GM23338 (cell line): ENCODE data around the gene SHISA8. TPM values are rescaled to one million over a fixed set of nuclear protein-coding genes. Genes with fewer than 3 reads are reported as not detected.
A peak's percentile ranks its signal among the peaks of the same experiment; 100 is the strongest.

Experiments used
- ATAC-seq: fragments of 200-7000 bp; cut with Tn5 transposase; 3 replicates; pipeline ENCODE4 v1.9.1; 2020
- DNase-seq: peaks from one replicate; pipeline ENCODE4 v3.0.0-alpha.2; 2015; ENCODE audit warnings: low spot score
- H2AFZ ChIP-seq: fragments of 200-600 bp; sonication (generic); 2 replicates; pipeline ENCODE4 v1.8.0; 2016; ENCODE audit warnings: antibody characterized with exemption, mild to moderate bottlenecking, moderate library complexity
- H3F3A ChIP-seq: fragments of 200-600 bp; sonication (generic); replicated peaks from 2 replicates; pipeline ENCODE4 v1.8.0; 2017; ENCODE audit warnings: antibody characterized with exemption, mixed run types, low read depth
- H3K27ac ChIP-seq: fragments of 200-600 bp; sonication (generic); 2 replicates; pipeline ENCODE4 v1.6.1; 2016; ENCODE audit warnings: low read depth
- H3K27me3 ChIP-seq: fragments of 200-600 bp; sonication (generic); 2 replicates; pipeline ENCODE4 v1.8.0; 2016; ENCODE audit warnings: mild to moderate bottlenecking, mixed run types, moderate library complexity; ENCODE audit not compliant: insufficient read depth
- H3K36me3 ChIP-seq: fragments of 200-600 bp; sonication (generic); 2 replicates; pipeline ENCODE4 v1.8.0; 2016; ENCODE audit warnings: mild to moderate bottlenecking; ENCODE audit not compliant: insufficient read depth
- H3K4me1 ChIP-seq: fragments of 200-600 bp; sonication (generic); 2 replicates; pipeline ENCODE4 v1.8.0; 2016; ENCODE audit warnings: mild to moderate bottlenecking, moderate library complexity; ENCODE audit not compliant: insufficient read depth
- H3K4me2 ChIP-seq: fragments of 200-600 bp; sonication (generic); 2 replicates; pipeline ENCODE4 v1.7.1; 2017; ENCODE audit warnings: mixed run types
- H3K4me3 ChIP-seq: fragments of 200-600 bp; sonication (generic); 2 replicates; pipeline ENCODE4 v1.6.1; 2016; ENCODE audit warnings: mixed run types
- H3K79me2 ChIP-seq: fragments of 200-600 bp; sonication (generic); replicated peaks from 2 replicates; pipeline ENCODE4 v1.8.0; 2017; ENCODE audit warnings: mild to moderate bottlenecking; ENCODE audit not compliant: insufficient read depth
- H3K9me2 ChIP-seq: fragments of 200-600 bp; sonication (generic); 2 replicates; pipeline ENCODE4 v1.8.0; 2017; ENCODE audit not compliant: insufficient read depth
- H4K20me1 ChIP-seq: fragments of 200-600 bp; sonication (generic); replicated peaks from 2 replicates; pipeline ENCODE4 v1.8.0; 2017; ENCODE audit warnings: mild to moderate bottlenecking; ENCODE audit not compliant: insufficient read depth
- H3K27ac Mint-ChIP-seq: 2 replicates; pipeline ENCODE4 v1.8.0; 2020; ENCODE audit warnings: inconsistent platforms, mild to moderate bottlenecking, moderate library complexity, mixed read lengths
- H3K27me3 Mint-ChIP-seq: 3 replicates; pipeline ENCODE4 v1.8.0; 2022; ENCODE audit warnings: low read depth, mild to moderate bottlenecking, moderate library complexity, mixed read lengths, inconsistent platforms; ENCODE audit not compliant: insufficient read depth, poor library complexity
- H3K36me3 Mint-ChIP-seq: 3 replicates; pipeline ENCODE4 v1.8.0; 2021; ENCODE audit warnings: low read depth, mild to moderate bottlenecking, inconsistent platforms, moderate library complexity, mixed read lengths
- H3K4me1 Mint-ChIP-seq: 3 replicates; pipeline ENCODE4 v1.8.0; 2020; ENCODE audit warnings: mild to moderate bottlenecking, inconsistent platforms, mixed read lengths
- H3K4me3 Mint-ChIP-seq: 3 replicates; pipeline ENCODE4 v1.8.0; 2021; ENCODE audit warnings: moderate library complexity, mild to moderate bottlenecking, inconsistent platforms, mixed read lengths
- H3K9me3 Mint-ChIP-seq: 3 replicates; pipeline ENCODE4 v1.8.0; 2020; ENCODE audit warnings: moderate library complexity, mild to moderate bottlenecking, inconsistent platforms, mixed read lengths
- CREB1 ChIP-seq: fragments of 250-450 bp; sonication (Bioruptor Pico); IDR thresholded peaks from 2 replicates; pipeline ENCODE4 v1.5.0; 2020; ENCODE audit warnings: low read depth, mild to moderate bottlenecking, moderate library complexity
- EZH2phosphoT487 ChIP-seq: fragments of 200-600 bp; sonication (generic); IDR thresholded peaks from one replicate; pipeline ENCODE4 v1.8.1; 2018; ENCODE audit warnings: antibody characterized with exemption; ENCODE audit not compliant: unreplicated experiment
- JUNB ChIP-seq: IDR thresholded peaks from one replicate; pipeline ENCODE4 v1.6.1; 2016; ENCODE audit warnings: antibody characterized with exemption; ENCODE audit not compliant: unreplicated experiment
- REST ChIP-seq: IDR thresholded peaks from one replicate; pipeline ENCODE4 v1.6.1; 2018; ENCODE audit warnings: antibody characterized with exemption; ENCODE audit not compliant: unreplicated experiment
- STAT1 ChIP-seq: IDR thresholded peaks from one replicate; pipeline ENCODE4 v1.6.1; 2016; ENCODE audit warnings: antibody characterized with exemption; ENCODE audit not compliant: unreplicated experiment
- ZNF114 ChIP-seq: fragments of 250-450 bp; sonication (Bioruptor Pico); IDR thresholded peaks from 2 replicates; pipeline ENCODE4 v1.5.0; 2020; ENCODE audit warnings: mild to moderate bottlenecking, moderate library complexity
- ZNF331 ChIP-seq: fragments of 250-450 bp; sonication (Bioruptor Pico); IDR thresholded peaks from 2 replicates; pipeline ENCODE4 v1.5.0; 2020; ENCODE audit warnings: low read depth, mild to moderate bottlenecking, moderate library complexity
- ZNF462 ChIP-seq: fragments of 250-450 bp; sonication (Bioruptor Pico); IDR thresholded peaks from 2 replicates; pipeline ENCODE4 v1.5.0; 2020; ENCODE audit warnings: mild to moderate bottlenecking, moderate library complexity
- polyA plus RNA-seq: library from polyadenylated mRNA; unstranded; fragments of >200 nt; fragmentation: Nextera tagmentation; extraction: Ambion mirVana; gene quantifications from 2 replicates; pipeline ENCODE4 v1.2.1, GENCODE V29; 2016
- total RNA-seq: library from RNA; depleted of rRNA; stranded (reverse); fragments of >200 nt; shearing (Covaris generic); gene quantifications from 2 replicates; pipeline ENCODE4 v1.2.3, GENCODE V29; 2014
- TF ChIP-seq, protein P1 (sequence below), 2 experiments: fragments of 200-600 bp in 1 of 2; sonication (generic) in 1 of 2; conservative IDR thresholded peaks; 2 replicates each; pipeline versions ENCODE4 v1.5.1 to v1.6.1; 2016 to 2017; ENCODE audit warnings: antibody characterized with exemption in 2 of 2, low read depth in 2 of 2, mild to moderate bottlenecking in 2 of 2, moderate library complexity in 1 of 2
- TF ChIP-seq, protein P2 (sequence below): IDR thresholded peaks from 2 replicates; pipeline ENCODE4 v1.6.1; 2016; ENCODE audit warnings: antibody characterized with exemption

The SHISA8 gene
- total and polyA plus RNA-seq, 2 experiments from 2014 or later: 5.1 TPM; not detected in 1

- peak; percentile 6 for ATAC-seq
- TF ChIP-seq, protein P1, sequence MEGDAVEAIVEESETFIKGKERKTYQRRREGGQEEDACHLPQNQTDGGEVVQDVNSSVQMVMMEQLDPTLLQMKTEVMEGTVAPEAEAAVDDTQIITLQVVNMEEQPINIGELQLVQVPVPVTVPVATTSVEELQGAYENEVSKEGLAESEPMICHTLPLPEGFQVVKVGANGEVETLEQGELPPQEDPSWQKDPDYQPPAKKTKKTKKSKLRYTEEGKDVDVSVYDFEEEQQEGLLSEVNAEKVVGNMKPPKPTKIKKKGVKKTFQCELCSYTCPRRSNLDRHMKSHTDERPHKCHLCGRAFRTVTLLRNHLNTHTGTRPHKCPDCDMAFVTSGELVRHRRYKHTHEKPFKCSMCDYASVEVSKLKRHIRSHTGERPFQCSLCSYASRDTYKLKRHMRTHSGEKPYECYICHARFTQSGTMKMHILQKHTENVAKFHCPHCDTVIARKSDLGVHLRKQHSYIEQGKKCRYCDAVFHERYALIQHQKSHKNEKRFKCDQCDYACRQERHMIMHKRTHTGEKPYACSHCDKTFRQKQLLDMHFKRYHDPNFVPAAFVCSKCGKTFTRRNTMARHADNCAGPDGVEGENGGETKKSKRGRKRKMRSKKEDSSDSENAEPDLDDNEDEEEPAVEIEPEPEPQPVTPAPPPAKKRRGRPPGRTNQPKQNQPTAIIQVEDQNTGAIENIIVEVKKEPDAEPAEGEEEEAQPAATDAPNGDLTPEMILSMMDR (conservative IDR thresholded peaks at IDR 0.05; ENCODE audit: low read depth in 2 of 2): no peak
- TF ChIP-seq JUNB: no peak
- no peak for TF ChIP-seq ZNF114 (CRISPR knock-in tag)
- no peak for TF ChIP-seq ZNF331 (CRISPR knock-in tag)
- TF ChIP-seq CREB1: no peak
- TF ChIP-seq REST: no peak
- TF ChIP-seq, protein P2, sequence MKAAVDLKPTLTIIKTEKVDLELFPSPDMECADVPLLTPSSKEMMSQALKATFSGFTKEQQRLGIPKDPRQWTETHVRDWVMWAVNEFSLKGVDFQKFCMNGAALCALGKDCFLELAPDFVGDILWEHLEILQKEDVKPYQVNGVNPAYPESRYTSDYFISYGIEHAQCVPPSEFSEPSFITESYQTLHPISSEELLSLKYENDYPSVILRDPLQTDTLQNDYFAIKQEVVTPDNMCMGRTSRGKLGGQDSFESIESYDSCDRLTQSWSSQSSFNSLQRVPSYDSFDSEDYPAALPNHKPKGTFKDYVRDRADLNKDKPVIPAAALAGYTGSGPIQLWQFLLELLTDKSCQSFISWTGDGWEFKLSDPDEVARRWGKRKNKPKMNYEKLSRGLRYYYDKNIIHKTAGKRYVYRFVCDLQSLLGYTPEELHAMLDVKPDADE: no peak
- no peak for TF ChIP-seq ZNF462 (CRISPR knock-in tag)
- no peak for TF ChIP-seq EZH2phosphoT487
- TF ChIP-seq STAT1: no peak
- H3K4me1 ChIP-seq: peaks cover 8% of the 10 kb centered on the region; the same call in 1 of the 2 replicates
- peaks cover 64% of the 10 kb centered on the region for H3K27me3 Mint-ChIP-seq
- no peak overlapping the region for H3K27ac Mint-ChIP-seq
- peak overlapping the region; percentile 48; the same call in 1 of the 2 replicates for H3K4me3 ChIP-seq
- 0 out of 3 replicates have a peak overlapping the region, but pooled peaks have one; percentile 10 for H3K4me3 Mint-ChIP-seq
- H4K20me1 ChIP-seq: peaks cover 5% of the 10 kb centered on the region
- no peaks in the 10 kb centered on the region for H3K36me3 ChIP-seq
- H3K27me3 ChIP-seq: peaks cover 63% of the 10 kb centered on the region
- H3K27ac ChIP-seq: no peak overlapping the region
- no peaks in the 10 kb centered on the region for H3K9me2 ChIP-seq
- no peak overlapping the region for H2AFZ ChIP-seq
- peak; percentile 66 for DNase-seq
- H3K4me2 ChIP-seq: peak overlapping the region; percentile 73
- H3K9me3 Mint-ChIP-seq: peaks cover 6% of the 10 kb centered on the region
- H3K4me1 Mint-ChIP-seq: peaks cover 12% of the 10 kb centered on the region; the same call in 2 of the 3 replicates
- no peaks in the 10 kb centered on the region for H3K79me2 ChIP-seq
- H3F3A ChIP-seq: peaks cover 20% of the 10 kb centered on the region
- peaks cover 6% of the 10 kb centered on the region for H3K36me3 Mint-ChIP-seq
Observed at GRCh38 chr22:41909310-41910049, 5.4 kb downstream of the SHISA8 start.
